T1000 (cell line): Measurements from ENCODE around the gene RPH3AL.

ENCODE experiments used
- DNase-seq: peaks from one replicate; lab custom pipeline; 2025; ENCODE audit warnings: mixed read lengths; lab: John Stamatoyannopoulos, UW

The RPH3AL gene

GRCh38 chr17:301681-302299 lies 50.8 kb downstream of the RPH3AL start:
- no peak for DNase-seq

GRCh38 chr17:300881-301280 lies 51.7 kb downstream of the RPH3AL start:
- DNase-seq, result no peak

DNA sequence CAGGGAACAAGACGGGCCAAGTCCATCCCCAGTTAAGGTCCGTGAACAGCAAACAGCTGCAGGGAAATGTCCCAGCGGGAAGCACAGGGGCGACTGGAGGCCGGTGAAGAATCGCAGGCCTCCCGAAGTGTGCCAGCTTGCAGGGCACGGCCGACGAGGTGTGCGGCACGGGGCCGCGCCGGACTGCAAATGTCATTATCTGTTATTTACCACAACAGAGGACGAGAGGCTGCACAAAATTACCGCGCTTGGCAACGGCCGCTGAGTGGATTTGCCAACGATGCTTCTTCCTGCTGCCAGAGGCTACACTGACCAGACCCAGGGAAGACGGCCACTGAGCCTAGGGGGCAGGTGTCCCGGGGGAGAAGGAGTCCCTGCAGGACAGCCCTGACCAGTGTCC lies 53.1 kb downstream of the RPH3AL start:
- DNase-seq, result no peak

- DNase-seq, result no peak
Observed at GRCh38 chr17:298791-299450, 53.7 kb downstream of the RPH3AL start.

- DNase-seq, result no peak
Observed at GRCh38 chr17:297758-298157, 54.8 kb downstream of the RPH3AL start.

- no peak for DNase-seq
Observed at GRCh38 chr17:296906-297690, 55.5 kb downstream of the RPH3AL start.

GRCh38 chr17:296379-296778 lies 56.2 kb downstream of the RPH3AL start:
- no peak for DNase-seq

GRCh38 chr17:292531-293382 lies 59.9 kb downstream of the RPH3AL start:
- no peak for DNase-seq

DNA sequence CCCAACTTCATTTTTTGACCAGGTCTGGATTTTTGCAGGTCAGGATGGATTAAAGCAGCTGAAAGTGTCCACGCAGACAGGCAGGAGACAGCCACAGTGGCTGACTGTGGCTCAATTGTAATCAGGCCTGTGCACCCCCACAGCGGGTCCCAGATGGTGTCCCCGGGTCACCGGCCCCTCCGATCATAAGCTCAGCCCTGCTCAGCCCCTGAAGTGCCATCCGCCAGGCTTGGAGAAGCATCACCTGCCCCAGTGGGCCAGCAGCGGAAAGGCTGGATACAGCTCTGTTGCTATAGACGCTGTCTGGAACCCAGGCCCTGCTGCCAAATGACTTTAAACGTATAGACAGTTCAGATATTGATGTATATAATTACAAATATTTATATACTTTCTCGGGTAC lies 60.6 kb downstream of the RPH3AL start:
- DNase-seq, result no peak

GRCh38 chr17:291587-291986 lies 61.0 kb downstream of the RPH3AL start:
- no peak for DNase-seq

DNA sequence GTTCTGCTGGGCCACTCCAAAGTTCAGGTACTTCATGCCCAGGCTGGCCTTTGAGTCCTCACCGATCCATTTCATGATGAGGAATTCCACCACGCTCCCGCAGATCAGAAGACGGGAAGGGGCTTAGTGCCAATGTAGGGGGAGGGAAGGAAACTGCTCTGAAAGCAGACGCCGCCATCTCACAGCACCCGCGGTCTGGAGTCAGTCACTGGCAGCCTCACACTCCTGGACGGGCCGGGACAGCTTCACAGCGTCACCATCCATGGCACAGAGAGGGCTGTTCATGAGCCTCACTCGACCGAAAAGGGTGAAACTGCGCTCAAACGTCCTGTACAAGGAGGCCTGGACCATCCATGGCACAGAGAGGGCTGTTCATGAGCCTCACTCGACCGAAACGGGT lies 62.0 kb downstream of the RPH3AL start:
- no peak for DNase-seq

GRCh38 chr17:290121-290521 lies 62.5 kb downstream of the RPH3AL start:
- DNase-seq, result no peak

GRCh38 chr17:289409-289808 lies 63.2 kb downstream of the RPH3AL start:
- DNase-seq, result no peak

DNA sequence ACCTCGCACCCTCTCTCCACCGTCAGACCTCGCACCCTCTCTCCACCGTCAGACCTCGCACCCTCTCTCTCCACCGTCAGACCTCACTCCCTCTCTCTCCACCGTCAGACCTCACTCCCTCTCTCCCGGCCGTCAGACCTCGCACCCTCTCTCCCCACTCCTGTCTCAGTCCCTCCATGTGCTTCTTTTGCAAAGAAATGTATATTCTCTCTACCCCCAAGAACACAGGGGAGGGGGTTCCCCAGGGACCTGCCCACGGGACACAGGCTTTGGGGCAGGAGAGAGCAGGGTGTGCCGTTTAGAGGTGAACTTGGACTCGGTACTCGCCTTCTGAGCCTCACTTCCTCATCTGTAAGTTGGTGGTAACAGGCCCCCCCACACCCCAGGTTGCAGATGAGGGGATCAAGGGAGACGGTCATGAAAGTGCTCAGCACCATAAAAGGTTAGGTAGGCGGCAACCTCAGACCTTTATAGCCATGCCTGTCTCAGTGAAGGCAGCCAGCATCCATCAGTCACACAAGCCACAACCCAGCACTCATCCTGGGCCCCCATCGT lies 63.7 kb downstream of the RPH3AL start:
- no peak for DNase-seq

- no peak for DNase-seq
Observed at GRCh38 chr17:286571-286970, 66.0 kb downstream of the RPH3AL start.

DNA sequence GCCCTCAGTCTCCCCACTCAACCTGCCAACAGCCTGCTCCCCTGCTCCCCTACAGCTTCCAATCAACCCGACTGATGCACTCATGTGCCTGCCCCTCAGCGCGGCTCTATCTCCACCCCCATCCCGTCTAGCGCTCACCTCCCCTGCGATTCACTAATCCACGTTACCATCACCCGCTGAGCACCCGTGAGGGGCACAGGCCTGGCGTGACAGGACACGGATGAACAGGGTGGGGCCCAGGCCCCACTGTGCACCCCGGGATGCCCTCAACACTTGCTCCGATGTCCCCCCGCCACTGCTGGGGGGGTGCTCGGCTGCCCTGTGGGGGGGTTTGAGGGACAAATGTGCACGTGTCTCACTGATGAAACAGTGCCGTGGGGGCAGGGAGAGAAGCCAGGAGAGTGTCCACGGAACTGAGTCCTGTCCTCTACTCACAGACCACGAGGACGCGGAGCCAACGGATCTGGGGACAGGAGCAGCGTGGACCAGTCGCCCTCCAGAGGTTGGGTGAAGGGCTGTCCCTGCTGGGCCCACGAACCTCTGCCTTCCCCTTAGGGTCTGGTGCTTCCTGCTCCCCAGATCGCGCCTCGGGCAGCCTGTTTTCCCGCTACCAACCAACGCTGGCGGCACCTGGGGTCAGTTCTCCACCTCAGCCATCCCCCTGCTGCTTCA lies 66.7 kb downstream of the RPH3AL start:
- no peak for DNase-seq

GRCh38 chr17:284676-285355 lies 67.8 kb downstream of the RPH3AL start:
- no peak for DNase-seq

GRCh38 chr17:283911-284675 lies 68.5 kb downstream of the RPH3AL start:
- no peak for DNase-seq

DNA sequence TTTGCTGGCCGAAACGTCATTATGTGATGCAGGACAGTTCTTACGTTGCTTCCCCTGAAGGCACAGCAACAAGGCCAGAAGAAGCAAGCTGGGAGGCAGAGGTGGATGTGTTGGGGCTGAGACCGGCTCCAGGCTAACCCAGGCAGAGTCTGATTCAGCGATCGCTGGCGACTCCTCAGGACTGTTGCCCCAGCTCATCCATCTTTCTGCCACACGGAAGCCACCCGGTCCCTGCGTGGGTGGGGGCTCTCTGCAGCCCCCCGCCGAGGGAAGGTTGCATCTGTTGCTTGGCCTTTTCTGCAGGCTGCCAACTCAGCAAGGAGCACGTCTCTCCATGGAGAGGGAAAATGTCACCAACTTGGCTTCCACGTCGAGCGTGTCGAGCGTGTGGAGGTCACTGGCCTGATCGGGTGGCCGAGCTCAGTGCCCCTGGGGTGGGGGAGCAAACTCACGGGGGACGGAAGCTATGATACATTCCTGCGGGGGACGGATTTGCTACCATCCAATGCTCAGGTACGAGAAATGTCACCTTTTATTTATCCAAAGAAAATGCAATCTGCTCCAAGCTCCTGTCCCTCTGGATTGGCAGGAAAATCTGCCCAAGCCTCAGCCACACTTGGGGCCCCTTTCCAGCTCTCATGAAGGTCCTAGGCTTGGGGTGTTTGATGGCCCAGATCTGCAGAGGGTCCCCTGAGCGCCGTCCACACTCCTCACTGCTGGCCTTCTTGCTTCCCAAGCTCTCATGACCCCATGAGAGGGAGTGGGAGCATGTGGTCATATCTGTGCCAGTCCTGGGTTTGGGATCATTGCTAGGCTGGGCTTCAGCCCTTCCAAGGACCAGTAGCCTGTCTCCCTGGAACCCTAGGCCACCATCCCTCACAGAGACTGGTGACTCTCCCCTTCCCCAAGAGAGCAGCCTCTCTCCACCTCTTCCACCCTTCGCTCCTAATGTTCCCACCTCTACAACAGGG lies 69.4 kb downstream of the RPH3AL start:
- DNase-seq, result no peak
